ENCODE measurements around the gene DUSP1. TPM values are rescaled to one million over a fixed set of nuclear protein-coding genes. Genes with fewer than 3 reads are reported as not detected.
"Not testable (repeated sequence)": the region's sequence is repeated elsewhere in the genome, so short reads cannot be mapped to it uniquely, and the experiment has no call there.

The DUSP1 gene
- 100 to 1,000 TPM in 6 of 12 donors, 10 to 100 TPM in 5, not detected in 1; 35.3 to 179 (median 113) TPM for polyA plus RNA-seq (ENCODE audit: insufficient read length in 12 of 12)
- long read RNA-seq, donor 1, transcript DUSP1-201 (4 exons, 2,019 nt): major isoform, 70 of 102 reads
- long read RNA-seq, donor 1, partial matches to known transcripts: 26 of 102 reads
- long read RNA-seq, donor 1, other reads (novel, unspliced or antisense): 6 of 102 reads
- long read RNA-seq, donor 2, transcript DUSP1-201 (4 exons, 2,019 nt): major isoform, 45 of 45 reads
- long read RNA-seq, donor 2, partial matches to known transcripts: 0 of 45 reads
- long read RNA-seq, donor 2, other reads (novel, unspliced or antisense): 0 of 45 reads
- long read RNA-seq, donor 3, transcript DUSP1-201 (4 exons, 2,019 nt): major isoform, 20 of 20 reads
- long read RNA-seq, donor 3, partial matches to known transcripts: 0 of 20 reads
- long read RNA-seq, donor 3, other reads (novel, unspliced or antisense): 0 of 20 reads
- long read RNA-seq, donor 4, transcript DUSP1-201 (4 exons, 2,019 nt): major isoform, 10 of 10 reads
- long read RNA-seq, donor 4, partial matches to known transcripts: 0 of 10 reads
- long read RNA-seq, donor 4, other reads (novel, unspliced or antisense): 0 of 10 reads
- long read RNA-seq, donor 5, transcript DUSP1-201 (4 exons, 2,019 nt): major isoform, 31 of 31 reads
- long read RNA-seq, donor 5, partial matches to known transcripts: 0 of 31 reads
- long read RNA-seq, donor 5, other reads (novel, unspliced or antisense): 0 of 31 reads
- long read RNA-seq, donor 6, transcript DUSP1-201 (4 exons, 2,019 nt): major isoform, 44 of 44 reads
- long read RNA-seq, donor 6, partial matches to known transcripts: 0 of 44 reads
- long read RNA-seq, donor 6, other reads (novel, unspliced or antisense): 0 of 44 reads
- long read RNA-seq, donor 7, transcript DUSP1-201 (4 exons, 2,019 nt): major isoform, 21 of 21 reads
- long read RNA-seq, donor 7, partial matches to known transcripts: 0 of 21 reads
- long read RNA-seq, donor 7, other reads (novel, unspliced or antisense): 0 of 21 reads
- long read RNA-seq, donor 8, transcript DUSP1-201 (4 exons, 2,019 nt): major isoform, 40 of 40 reads
- long read RNA-seq, donor 8, partial matches to known transcripts: 0 of 40 reads
- long read RNA-seq, donor 8, other reads (novel, unspliced or antisense): 0 of 40 reads
- long read RNA-seq, donor 9, transcript DUSP1-201 (4 exons, 2,019 nt): major isoform, 46 of 56 reads
- long read RNA-seq, donor 9, partial matches to known transcripts: 0 of 56 reads
- long read RNA-seq, donor 9, other reads (novel, unspliced or antisense): 10 of 56 reads
- long read RNA-seq, donor 10, transcript DUSP1-201 (4 exons, 2,019 nt): major isoform, 20 of 35 reads
- long read RNA-seq, donor 10, partial matches to known transcripts: 15 of 35 reads
- long read RNA-seq, donor 10, other reads (novel, unspliced or antisense): 0 of 35 reads
- long read RNA-seq, donor 11, transcript DUSP1-201 (4 exons, 2,019 nt): major isoform, 40 of 40 reads
- long read RNA-seq, donor 11, partial matches to known transcripts: 0 of 40 reads
- long read RNA-seq, donor 11, other reads (novel, unspliced or antisense): 0 of 40 reads

- DNase-seq: peak; percentile 95
These were observed at the start of gene DUSP1 for GRCh38 chr5:172770675-172771438. TSS of gene DUSP1 (minus strand) at chr5:172771195. CDS start at chr5:172770952, 243 bp downstream.

- DNase-seq: no peak
These were observed 49.2 kb upstream of the DUSP1 start for GRCh38 chr5:172820046-172820767.

- no peak for DNase-seq
These were observed 48.6 kb upstream of the DUSP1 start for GRCh38 chr5:172819569-172819968.

GRCh38 chr5:172818081-172818480, 47.1 kb upstream of the DUSP1 start:
- DNase-seq: no peak

GRCh38 chr5:172817664-172818063, 46.7 kb upstream of the DUSP1 start:
- no peak for DNase-seq

GRCh38 chr5:172816925-172817562, 46.0 kb upstream of the DUSP1 start:
- no peak for DNase-seq

GRCh38 chr5:172815631-172816030, 44.6 kb upstream of the DUSP1 start:
- no peak for DNase-seq

- not testable (repeated sequence) for DNase-seq
These were observed 40.0 kb upstream of the DUSP1 start for GRCh38 chr5:172810996-172811395.

GRCh38 chr5:172809774-172810173, 38.8 kb upstream of the DUSP1 start:
- no peak for DNase-seq

- no peak for DNase-seq
These were observed 36.8 kb upstream of the DUSP1 start for GRCh38 chr5:172807766-172808311.

- DNase-seq: peak; percentile 74
These were observed 36.1 kb upstream of the DUSP1 start for GRCh38 chr5:172806897-172807672.

GRCh38 chr5:172805736-172806255, 34.8 kb upstream of the DUSP1 start:
- no peak for DNase-seq

GRCh38 chr5:172805018-172805683, 34.2 kb upstream of the DUSP1 start:
- DNase-seq: no peak

- DNase-seq: no peak
These were observed 31.7 kb upstream of the DUSP1 start for GRCh38 chr5:172802567-172803176.

- no peak for DNase-seq
These were observed 31.1 kb upstream of the DUSP1 start for GRCh38 chr5:172802112-172802511.

GRCh38 chr5:172801179-172801671, 30.2 kb upstream of the DUSP1 start:
- no peak for DNase-seq

Data from muscle of arm (tissue), 14 donors.